HG02678 (cell line): ENCODE data around the gene DNAJC30.

ENCODE experiments used
- ATAC-seq: cut with Tn5 transposase; IDR thresholded peaks from one replicate; pipeline ENCODE4 v1.9.1; 2021; ENCODE audit warnings: mild to moderate bottlenecking, moderate library complexity; ENCODE audit not compliant: unreplicated experiment

The DNAJC30 gene

DNA sequence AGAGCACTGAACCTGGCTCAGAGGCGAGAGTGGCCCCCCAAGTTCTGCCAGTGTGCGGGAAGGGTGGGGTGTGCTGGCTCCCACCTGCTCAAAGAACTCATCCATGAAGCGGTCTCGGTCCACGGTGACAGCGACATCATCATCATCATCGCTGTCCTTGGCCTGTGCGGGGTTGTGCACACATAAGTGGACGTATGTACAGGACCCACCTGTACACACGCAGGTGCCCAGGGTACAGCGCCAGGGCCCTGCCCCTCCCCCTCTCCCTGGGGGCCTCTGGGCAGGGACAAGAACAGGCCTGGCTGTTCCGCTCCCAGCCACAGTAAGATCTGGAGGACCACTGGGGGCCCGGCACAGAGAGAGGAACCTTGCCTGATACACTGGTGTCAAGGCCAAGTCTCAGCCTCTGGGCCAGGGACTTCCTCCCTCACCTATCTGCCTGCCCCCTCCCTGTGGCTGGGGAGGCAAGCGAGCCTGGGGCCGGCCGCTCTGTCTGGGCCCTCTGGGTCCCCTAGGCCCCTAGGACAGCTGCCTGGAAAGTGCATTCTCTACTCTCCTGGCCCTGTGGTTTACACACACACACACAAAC lies 25.8 kb upstream of the DNAJC30 start:
- no peak for ATAC-seq

- ATAC-seq: no peak
Observed at GRCh38 chr7:73707045-73707631, 23.9 kb upstream of the DNAJC30 start.

- no peak for ATAC-seq
Observed at GRCh38 chr7:73706126-73707044, 23.1 kb upstream of the DNAJC30 start.

DNA sequence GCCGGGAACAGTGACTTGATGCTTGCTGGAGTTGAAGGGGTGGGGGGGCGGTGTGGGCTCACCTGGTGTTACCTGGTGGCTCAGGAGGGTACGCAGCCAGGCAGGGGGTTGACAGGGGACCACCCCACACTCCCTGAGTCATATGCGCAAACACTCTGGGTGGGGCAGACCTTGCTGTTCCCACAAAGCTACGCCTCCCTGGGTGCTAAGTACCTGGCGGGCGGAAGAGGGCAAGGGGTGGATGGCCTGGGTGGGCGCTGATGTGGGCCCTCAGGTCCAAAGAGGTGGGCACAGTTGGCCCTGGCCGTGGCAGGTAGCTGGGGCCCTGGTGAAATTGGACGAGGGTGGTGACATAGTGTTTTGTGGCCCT lies 22.3 kb upstream of the DNAJC30 start:
- ATAC-seq: no peak

DNA sequence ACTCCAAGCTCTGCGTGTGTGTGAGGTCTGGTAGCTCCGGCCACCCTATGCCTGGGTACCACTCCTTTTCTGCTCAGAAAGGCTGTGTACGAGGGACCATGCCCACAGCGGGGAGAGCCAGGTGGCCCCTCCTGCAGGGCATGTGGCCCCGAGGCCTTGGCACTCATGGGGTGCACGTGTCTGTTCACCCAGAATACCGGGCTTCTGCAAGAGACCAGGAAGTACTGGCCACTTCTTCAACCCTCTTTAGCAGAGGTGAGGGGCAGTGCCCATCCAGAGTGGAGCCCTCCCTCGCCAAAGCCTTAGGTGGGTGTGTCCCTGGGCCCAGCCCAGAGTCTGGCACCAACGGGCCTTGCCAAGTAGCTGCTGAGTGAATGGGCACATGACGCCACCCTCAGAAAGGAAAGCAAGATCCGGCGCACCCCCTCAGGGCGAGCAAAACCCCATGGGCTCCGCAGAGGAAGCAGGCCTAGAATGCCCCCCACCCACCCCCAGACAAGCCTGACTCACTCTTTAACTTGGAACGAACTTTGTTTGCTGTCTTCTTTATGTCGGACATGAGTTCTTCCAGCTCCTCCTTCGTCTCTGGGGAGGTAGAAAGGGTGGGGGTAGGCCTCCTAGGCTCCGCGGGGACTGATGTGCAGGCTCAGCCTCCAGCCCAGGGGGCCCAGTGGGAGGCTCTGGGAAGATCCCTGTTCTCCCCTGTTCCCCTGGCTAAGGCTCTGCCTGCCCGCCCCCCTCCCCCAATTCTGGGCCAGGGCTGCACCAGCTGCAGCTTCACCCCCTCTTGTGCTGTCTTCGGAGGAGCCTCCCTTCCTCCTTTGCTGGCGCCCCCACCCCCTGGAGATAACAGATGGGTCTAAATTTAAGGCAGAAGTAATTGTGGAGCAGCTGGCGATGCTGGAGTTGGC lies 21.6 kb upstream of the DNAJC30 start:
- ATAC-seq: no peak

DNA sequence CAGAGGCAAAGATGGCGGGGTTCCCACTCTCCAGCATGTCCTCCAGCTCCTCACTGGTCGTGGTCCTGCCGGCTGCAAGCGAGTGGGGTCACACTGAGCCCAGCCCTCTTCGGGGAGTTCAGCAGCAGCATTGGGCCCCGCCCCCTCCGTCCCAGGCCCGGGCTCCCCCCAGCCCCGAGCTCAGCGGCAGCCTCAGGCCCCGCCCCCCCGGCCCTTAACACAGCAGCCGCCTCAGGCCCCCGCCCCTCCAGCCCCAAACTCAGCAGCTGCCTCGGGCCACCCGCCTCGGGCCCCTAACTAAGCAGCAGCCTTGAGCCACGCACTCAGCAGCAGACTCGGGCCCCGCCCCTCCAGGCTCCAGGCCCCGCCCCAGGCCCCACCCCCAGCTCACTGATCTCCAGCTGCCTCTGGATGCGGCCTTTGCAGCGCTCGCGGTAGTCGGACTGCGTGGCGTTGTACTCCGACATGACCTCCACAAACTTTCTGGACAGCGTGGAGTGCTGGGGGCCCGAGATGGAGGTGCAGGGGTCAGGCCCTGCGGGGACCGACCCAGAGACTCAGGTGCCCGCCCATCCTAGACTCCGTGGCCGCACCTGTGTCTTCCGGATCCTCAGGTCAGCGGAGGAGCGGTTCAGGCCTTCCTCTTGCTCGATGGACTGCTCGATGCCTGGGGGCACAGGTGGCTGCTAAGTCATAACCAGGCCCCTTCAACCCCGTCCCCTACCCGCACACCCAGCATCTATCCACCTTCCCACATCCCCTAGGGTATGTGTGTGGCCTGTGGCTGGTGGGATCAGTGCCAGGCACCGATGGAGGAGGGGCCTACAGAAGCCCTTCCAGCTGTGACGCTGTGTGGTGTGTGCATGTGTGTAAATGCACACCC lies 20.7 kb upstream of the DNAJC30 start:
- no peak for ATAC-seq

GRCh38 chr7:73703225-73703624 lies 20.0 kb upstream of the DNAJC30 start:
- no peak for ATAC-seq

- no peak for ATAC-seq
Observed at GRCh38 chr7:73702665-73703064, 19.4 kb upstream of the DNAJC30 start.

DNA sequence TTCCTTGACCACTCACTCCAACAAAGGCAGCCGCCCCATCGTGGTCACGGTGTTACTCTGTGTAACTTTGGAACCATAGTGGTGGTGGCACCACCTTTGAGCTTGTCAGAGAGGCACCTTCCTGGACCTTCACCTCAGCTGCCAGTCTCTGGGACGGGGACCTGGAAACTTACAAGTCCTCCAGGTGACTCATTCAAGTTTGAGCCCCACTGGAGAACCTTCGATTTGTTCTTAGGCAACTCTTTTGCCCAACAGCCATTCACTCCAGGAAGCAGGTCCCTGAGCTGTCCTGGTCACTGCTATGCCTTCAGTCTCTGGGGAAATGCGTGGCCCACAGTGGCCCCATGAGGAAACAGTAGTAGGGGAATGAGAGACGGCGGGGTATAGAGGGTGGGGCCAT lies 19.0 kb upstream of the DNAJC30 start:
- no peak for ATAC-seq

- ATAC-seq: no peak
Observed at GRCh38 chr7:73701357-73701995, 18.2 kb upstream of the DNAJC30 start.

DNA sequence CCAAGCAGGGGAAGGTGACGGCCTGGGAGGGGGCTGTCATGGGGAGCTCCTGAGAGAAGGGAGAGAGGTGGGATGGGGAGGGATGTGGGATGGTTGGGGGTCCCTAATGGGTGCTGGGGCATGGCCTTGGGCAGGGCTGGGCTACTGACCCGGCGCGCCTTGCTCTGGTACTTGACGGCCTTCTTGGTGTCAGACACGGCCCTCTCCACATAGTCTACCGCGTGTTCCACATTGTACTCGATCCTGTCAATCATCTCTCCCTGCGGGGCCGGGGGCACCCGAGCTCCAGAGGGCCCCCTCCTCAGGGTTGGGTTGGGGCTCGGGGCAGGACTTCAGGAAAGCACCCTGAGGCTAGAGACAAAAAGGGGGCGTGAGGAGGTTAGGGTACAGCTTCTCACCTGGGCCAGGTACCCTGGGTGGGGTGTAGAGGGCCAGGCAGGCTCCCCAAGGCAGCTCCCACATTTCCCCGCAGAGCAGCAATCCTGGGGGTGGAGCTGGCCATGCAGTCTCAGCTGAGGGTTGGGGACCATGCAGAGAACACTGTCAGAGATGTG lies 17.4 kb upstream of the DNAJC30 start:
- ATAC-seq: no peak

- ATAC-seq: no peak
Observed at GRCh38 chr7:73700069-73700423, 16.8 kb upstream of the DNAJC30 start.

- no peak for ATAC-seq
Observed at GRCh38 chr7:73699370-73700068, 16.3 kb upstream of the DNAJC30 start.

DNA sequence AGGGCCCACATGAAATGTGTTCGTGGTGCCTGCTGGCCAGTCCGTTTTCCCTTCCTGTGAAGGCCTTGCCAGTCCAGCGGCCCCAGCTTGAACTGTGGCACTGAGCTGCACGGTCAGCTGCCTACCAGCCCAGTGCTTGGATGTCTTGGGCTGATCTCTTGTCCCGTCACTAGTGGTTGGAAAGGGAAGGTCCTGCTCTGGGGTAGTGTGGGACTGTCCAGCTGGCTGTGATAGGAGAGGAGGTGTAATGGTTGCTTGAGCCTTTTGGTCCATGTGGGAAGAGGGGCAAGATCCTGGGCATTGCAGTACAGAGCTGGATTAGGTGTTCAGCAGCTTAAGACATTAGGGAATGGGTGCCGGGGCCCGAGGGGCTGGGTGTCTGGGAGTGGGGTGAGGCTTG lies 15.2 kb upstream of the DNAJC30 start:
- ATAC-seq: no peak

- ATAC-seq: no peak
Observed at GRCh38 chr7:73696372-73696771, 13.1 kb upstream of the DNAJC30 start.

DNA sequence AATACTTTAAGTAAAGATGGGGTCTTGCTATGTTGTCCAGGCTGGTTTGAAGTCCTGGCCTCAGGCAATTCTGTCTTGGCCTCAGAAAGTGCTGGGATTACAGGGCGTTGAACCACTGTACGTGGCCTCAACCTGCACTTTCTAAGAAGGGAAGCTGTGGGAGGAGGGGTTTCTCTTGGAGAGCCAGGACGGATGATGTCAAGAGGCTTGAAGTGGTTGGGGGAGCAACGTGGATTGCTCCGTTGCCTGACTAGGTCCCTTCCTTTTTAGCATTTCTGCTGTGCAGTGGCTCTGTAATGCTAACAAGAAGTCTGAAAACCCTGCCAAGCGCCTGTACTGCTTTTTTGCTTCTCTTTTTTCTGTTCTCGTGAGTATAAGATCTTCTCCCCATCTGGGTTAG lies 7.4 kb upstream of the DNAJC30 start:
- ATAC-seq: no peak

GRCh38 chr7:73688288-73688687 lies 5.0 kb upstream of the DNAJC30 start:
- ATAC-seq: no peak

- no peak for ATAC-seq
Observed at GRCh38 chr7:73685311-73685710, 2.1 kb upstream of the DNAJC30 start.
